NCI-H69 (cell line): ENCODE measurements around the gene TYW1.
"Not testable (repeated sequence)": the region's sequence is repeated elsewhere in the genome, so short reads cannot be mapped to it uniquely, and the experiment has no call there.

Experiments used
- DNase-seq: peaks from one replicate; lab custom pipeline; 2025; lab: John Stamatoyannopoulos, UW

The TYW1 gene, protein sequence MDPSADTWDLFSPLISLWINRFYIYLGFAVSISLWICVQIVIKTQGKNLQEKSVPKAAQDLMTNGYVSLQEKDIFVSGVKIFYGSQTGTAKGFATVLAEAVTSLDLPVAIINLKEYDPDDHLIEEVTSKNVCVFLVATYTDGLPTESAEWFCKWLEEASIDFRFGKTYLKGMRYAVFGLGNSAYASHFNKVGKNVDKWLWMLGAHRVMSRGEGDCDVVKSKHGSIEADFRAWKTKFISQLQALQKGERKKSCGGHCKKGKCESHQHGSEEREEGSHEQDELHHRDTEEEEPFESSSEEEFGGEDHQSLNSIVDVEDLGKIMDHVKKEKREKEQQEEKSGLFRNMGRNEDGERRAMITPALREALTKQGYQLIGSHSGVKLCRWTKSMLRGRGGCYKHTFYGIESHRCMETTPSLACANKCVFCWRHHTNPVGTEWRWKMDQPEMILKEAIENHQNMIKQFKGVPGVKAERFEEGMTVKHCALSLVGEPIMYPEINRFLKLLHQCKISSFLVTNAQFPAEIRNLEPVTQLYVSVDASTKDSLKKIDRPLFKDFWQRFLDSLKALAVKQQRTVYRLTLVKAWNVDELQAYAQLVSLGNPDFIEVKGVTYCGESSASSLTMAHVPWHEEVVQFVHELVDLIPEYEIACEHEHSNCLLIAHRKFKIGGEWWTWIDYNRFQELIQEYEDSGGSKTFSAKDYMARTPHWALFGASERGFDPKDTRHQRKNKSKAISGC

DNA sequence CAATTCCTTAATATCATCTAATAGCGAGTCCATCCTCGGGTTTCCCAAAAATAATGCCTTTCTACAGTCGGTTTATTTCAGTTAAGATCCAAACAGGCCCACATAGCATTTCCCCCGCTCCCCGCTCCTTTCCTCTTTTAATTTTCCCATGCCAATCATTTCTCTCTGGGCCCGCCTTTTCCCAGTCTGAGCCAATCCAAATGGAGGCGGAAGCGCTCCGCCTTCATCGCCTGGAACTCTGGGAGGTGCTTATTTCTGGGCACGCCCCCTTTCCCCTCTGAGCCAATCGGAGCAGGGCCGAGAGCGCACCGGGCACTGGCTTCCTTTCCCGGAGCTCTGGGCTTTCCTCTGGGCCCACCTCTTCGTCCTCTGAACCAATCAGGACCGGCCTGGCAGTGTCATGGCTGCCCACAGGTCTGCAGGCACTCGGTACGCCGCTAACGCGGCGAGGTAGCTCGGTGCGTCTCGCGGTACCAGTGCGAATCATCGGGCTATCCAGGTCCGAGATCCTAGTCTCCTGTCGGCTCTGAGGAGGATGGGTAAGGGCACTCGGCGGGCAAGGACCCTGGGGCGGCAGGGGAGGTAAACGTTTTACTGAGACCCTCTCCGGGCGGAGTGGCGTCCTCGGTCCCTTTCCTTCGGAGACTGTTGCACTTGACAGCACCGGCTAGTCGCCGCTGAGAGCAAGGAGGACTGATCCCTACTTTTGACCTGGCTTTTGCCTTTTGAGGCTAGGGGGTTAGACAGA lies at the start of gene TYW1:
Gene TYW1, plus strand, starts transcription at position 390 of the 748 bp plus-strand sequence. Its CDS starts 146 bp downstream, at position 536.
- DNase-seq, result peak; percentile 99

DNA sequence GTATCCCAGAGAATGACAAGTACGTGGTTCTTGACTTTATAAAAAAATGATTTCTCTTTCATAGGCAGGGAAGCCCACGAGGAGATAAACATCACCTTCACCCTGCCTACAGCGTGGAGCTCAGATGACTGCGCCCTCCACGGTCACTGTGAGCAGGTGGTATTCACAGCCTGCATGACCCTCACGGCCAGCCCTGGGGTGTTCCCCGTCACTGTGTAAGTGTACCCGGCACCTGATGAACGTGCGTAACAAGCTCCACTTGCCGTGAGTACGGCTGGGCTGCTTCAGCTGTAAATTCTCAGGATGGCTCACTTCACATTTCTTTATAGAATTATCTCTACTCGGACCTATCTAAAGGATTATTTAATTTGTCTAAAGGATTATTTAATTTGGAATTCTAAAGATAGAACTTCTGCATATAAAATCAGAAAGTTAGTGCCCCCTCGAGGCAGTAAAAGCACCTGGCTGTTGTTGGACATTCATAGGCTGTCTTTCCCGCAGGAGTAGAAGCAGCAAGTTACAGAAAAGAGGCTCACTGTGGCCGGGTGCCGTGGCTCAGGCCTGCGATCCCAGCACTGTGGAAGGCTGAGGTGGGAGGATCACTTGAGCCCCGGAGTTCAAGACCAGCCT lies 48.0 kb upstream of the TYW1 start:
- no peak for DNase-seq

DNA sequence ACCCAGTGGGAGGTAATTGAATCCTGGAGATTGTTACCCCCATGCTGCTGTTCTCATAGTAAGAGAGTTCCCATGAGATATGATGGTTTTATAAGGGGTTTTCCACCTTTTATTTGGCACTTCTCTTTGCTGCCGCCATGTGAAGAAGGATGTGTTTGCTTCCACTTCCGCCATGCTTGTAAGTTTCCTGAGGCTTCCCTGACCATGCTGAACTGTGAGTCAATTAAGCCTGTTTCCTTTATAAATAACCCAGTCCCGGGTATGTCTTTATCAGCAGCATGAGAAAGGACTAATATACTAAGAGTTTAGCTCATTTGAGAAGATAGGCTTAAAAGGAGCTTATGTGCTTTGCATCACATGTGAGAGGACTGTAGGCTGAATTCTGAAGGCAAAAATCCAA lies 46.3 kb upstream of the TYW1 start:
- no peak for DNase-seq

DNA sequence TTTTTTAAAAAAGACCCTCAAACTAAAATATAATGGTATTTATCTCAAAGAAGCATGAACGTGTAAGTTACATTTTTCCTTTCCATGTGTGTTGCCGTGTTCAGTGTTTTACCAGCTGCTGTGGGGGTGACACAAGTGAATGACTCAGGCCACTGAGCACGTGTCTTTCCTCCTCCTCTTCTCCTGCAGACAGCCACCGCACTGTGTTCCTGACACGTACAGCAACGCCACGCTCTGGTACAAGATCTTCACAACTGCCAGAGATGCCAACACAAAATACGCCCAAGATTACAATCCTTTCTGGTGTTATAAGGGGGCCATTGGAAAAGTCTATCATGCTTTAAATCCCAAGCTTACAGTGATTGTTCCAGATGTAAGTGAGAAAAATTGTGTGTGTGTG lies 45.9 kb upstream of the TYW1 start:
- DNase-seq, result no peak

DNA sequence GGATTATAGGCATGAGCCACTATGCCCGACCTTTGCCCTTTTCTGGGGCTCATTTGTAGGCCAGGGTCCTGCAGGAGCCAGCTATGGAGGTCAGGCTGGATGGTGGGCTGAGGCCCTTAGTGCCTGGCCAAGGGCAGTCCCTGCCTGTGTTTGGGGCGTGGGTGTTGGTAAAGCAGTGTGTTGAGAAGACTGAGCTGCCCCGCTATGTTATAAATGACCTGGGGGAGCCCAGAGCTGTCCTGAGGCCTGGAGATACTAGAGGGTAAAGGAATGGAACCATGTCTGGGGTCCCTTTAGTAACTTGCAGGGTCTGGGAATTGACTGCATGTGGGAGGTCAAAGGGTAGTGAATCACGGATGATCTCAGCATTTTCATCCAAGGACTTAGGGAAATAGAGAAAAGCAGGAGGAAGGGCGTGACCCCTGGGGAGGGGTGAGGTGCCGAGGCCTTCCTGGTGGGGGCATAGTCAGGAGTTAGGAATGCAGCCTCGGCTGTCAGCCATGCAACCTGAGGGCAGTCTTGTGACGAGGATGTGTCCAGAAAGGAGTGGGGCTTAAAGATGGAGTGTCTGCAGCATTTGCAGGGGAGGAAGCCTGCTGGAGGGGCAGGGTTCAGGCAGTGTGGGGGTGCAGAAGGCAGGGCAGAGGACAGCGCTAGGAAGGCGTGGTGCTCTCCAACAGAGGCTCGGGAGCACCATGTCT lies 44.1 kb upstream of the TYW1 start:
- no peak for DNase-seq

DNA sequence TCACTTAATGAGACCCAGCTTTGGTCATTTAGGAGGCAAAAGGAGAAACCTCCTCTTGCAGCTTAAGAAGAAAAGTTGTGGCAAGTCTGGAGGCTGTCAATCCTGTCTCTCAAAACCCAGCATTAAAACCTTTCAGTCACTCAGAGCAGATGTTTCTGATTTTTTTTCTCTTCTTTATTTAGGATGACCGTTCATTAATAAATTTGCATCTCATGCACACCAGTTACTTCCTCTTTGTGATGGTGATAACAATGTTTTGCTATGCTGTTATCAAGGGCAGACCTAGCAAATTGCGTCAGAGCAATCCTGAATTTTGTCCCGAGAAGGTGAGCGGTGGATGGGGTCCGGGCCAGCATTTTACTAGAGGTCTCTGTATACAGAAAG lies 43.6 kb upstream of the TYW1 start:
- no peak for DNase-seq

DNA sequence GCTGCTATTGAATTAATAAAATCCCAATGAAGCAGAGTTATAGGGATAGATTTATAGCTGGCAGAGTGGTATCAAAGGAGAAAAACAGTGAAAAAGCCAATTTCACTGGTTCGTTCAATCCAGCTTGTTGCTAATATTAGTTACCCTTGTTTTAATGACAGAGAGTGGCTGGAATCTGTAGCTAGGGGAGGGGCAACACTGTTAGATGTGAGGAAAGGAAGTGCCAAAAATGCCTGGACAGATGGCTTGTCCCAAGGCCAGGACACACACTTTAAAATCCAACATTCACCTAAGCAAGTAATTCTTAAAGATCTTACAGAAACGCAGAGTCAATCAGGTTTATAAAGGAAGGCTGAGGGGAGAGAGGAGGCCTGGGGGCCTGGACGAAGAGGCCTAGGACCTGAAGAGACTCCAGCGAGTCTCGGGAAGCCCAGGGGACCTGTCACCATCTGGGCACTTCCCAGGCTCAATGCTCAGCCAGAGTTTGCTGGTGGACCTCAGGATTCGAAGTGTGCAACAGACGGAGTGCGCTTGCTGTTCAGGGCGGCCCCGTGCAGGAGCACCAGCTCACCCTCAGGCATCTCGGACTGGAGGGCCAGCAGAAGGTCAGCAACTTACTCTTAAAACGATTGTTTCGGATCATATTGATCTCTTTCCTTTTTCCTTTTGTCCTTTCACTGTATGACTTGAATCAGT lies 38.9 kb upstream of the TYW1 start:
- DNase-seq, result no peak

DNA sequence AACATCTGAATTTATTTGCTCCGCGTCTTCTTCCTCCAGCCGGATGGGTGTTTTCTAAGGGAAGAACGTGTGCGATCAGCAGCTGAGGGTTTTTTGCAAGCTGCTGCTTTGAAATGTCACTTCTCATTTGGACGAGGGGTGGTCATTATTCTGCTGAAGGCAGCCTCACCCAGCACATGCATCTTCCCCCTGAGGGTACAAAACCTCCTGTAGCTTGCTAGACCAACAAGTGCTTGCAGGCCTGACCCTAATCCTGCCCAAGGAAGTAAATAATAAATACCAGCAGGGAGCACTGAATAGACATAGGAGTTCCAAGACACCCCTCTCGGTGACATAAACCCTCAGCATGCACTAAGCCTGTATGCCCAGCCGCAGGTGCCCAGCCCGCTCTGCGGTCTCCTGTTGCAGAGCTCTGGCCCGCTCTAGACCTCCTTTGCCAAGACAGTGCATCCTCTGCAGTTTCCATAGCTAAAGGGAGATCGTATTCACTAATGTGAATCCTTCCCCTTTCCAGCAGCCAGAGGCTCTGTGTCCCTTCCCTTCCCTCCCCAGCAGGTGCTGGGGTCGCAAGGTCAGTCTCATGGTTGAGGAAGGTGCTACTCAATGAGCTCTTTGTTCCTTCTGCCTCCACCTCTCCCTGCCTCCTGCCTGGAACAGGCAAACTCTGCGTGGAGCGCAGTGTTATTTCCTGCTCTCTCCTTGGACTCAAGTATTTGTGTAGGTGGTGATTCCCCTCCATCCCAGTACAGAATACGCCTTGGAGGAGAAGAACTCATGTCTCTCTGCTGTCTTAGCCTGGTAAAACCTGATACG lies 37.9 kb upstream of the TYW1 start:
- DNase-seq, result no peak

DNA sequence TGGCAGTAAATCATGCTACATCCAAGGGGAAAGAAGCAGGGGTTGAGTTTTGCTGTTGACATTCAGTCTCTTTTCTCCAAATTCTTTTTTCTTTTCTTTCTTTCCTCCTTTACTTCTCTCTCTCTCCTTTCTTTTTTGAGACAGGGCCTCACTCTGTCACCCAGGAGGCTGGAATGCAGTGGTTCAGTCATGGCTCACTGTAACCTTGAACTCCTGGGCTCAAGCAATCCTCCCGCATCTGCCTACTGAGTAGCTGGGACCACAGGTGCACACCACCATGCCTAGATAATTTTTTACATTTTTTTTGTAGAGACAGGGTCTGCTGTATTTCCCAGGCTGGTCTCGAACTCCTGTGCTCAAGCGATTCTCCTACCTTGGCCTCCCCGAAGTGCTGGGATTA lies 36.4 kb upstream of the TYW1 start:
- no peak for DNase-seq

DNA sequence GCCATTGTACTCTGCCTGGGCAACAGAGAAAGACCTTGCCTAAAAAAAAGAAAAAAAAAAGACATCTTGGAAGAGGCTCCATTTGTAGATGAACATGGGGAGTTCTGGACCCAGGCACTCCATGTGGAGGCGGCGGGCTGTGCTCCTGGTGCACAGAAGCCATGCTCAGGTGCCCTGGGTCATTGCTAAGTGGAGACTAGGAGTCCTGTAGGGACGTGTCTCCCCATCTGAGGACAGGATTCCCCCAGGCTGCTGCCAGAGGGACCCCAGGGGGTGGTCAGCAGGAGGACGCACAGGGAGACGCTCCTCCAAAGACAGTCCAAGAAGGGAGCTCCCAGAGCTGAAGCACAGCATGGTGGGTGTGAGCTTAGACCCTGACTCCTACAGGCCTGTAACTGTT lies 35.5 kb upstream of the TYW1 start:
- DNase-seq, result no peak

DNA sequence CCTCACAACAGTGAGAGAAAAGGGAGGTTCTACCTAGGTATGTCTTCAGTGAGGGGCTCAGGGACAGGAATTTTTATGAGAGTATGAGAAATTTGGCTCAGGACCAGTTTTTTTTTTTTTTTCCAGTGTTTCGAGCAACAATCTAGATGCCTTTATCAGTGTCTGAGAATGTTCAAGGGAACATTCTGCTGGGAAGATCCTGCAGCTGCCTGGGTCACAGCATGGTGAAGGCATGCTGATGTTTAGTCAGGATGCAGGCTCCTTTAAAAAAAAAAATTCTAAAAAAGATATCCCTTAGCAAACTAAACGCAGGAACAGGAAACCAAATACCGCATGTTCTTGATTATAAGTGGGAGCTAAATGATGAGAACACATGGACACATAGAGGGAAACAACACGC lies 32.2 kb upstream of the TYW1 start:
- DNase-seq, result no peak

DNA sequence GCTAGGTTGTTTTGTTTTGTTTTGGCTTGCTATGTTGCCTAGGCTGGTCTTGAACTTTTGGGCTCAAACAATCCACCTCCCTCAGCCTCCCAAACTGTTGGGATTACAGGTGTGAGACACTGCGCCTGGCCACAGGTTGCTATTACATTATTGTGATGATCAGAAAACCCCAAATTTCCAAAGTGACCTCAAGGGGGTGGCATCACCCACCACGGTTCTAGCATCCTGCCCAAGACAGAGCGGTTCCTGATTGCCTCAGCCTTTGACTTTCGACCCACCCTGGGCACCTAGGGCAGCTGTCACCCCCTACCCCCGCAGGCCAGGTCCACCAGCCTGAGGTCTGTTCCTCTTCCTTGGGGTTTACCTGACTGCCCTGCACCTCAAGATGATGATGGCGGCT lies 29.6 kb upstream of the TYW1 start:
- no peak for DNase-seq

DNA sequence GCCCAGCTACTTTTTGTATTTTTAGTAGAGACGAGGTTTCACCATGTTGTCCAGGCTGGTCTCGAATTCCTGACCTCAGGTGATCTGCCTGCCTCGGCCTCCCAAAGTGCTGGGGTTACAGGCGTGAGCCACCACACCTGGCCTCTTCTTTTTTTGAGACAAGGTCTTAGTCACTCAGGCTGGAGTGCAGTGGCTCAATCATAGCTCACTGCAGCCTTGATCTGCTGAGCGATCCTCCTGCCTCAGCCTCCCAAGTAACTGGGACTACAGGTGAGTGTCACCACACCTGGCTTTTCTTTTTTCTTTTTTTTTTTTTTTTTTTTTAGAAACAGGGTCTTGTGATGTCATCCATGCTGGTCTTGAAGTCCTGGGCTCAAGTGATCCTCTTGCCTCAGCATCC lies 27.6 kb upstream of the TYW1 start:
- not testable (repeated sequence) for DNase-seq

DNA sequence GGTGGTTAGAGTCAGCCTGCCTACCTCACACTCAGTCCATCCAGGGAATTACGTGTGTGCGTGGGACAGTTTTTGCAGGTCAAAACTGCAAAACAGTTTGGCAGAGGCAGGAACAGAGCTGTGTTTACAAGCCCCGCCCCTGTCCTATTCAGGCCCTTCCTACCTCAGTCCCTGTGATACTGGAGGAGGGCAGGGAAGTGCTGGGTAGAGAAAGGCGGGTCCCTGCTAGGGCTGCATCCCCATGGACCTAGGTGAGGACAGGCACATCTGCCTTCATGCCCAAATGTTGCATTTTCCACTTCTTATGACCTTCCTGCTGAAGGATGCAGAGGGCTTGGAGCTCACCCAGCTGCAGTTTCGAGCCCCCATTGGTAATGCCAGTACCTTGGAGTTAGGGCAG lies 26.3 kb upstream of the TYW1 start:
- no peak for DNase-seq

DNA sequence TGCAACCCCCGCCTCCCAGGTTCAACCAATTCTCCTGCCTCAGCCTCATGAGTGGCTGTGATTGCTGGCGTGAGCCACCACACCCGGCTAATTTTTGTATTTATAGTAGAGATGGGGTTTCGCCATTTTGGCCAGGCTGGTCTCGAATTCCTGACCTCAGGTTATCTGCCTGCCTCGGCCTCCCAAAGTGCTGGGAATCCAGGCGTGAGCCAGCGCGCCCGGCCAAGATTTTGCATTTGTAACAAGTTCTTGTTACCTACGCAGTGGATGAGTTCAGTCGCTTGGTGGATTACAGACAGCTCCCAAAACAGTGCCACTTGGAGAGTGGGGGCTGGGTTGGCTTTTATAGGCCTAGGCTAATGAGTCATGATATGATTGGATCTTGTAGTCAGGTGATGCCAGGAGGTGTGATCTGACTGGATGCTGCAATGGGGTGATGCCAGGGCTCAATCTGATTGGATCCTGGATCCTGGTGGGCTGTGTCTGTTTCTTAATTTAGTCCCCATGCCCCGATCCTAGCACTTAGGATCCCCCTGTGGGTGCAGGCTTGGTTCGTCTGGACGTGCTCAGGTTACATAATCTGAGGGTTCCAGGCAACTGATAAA lies 21.5 kb upstream of the TYW1 start:
- no peak for DNase-seq

DNA sequence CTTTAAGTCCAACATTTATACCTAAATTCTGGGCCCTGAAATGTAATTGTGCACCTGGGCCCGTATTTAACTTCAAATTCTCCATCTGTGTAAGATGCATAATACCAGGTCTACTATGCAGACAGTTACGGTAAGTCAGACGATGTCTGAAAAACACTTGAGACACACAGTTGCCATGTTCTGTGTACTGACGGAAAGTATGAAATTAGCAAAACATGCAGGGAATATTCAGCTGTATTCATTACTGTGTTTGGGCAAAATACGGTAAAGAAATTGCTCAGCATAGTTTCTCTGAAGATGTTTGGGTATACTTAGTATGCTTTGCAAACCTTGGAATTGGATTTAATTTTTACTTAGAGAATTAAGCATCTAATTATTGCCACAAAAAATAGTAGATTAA lies 18.3 kb upstream of the TYW1 start:
- DNase-seq, result not testable (repeated sequence)

DNA sequence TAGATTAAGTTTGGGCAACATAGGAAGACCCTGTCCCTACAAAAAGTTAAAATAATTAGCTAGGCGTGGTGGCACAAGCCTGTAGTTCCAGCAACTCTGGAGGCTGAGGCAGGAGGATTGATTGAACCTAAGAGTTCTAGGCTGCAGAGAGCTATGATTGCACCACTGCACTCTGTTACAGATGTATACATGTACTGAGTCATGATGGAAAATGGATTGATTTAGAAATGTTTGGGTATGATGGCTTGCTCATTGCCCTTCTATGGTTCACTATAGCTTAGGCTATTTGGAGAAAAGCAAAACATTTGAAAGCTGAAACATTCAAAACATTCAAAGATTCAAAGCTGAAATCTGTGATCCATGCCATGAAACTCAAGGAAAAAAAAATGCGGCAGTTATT lies 17.6 kb upstream of the TYW1 start:
- not testable (repeated sequence) for DNase-seq

DNA sequence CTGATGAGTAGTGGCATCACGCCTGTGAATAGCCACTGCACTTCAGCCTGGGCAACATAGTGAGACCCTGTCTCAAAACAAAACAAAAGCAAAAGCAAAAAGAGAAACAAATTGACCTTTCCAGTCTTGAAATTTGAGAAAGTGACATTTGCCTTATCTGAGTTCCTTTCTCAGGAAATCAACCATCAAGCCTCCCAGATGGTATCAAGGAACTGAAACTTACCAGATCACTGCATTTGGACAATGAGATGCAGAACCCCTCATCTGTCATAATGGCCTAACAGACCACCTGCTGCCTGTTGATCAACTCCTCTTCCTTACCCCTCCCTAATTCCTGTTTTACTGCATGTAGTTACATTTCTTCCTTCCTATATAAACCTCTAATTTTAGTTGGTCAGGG lies 16.3 kb upstream of the TYW1 start:
- DNase-seq, result not testable (repeated sequence)

DNA sequence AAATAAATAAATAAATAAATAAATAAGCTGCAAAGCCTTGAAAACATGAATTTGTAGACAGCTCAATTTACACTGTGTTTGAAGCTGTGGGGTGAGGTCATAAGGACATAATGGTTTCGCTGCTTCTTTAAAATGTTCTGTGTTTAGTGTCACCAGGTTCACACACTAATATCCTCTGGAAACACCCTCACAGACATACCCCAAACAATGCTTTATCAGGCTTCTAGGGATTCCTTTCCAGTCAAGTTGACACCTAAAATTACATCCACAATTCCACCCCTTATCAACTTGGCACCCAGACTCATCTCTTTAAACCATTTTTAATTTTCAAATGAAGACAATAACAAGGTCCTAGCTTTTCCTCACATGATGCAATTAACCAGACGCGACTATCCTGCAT lies 7.1 kb upstream of the TYW1 start:
- not testable (repeated sequence) for DNase-seq

DNA sequence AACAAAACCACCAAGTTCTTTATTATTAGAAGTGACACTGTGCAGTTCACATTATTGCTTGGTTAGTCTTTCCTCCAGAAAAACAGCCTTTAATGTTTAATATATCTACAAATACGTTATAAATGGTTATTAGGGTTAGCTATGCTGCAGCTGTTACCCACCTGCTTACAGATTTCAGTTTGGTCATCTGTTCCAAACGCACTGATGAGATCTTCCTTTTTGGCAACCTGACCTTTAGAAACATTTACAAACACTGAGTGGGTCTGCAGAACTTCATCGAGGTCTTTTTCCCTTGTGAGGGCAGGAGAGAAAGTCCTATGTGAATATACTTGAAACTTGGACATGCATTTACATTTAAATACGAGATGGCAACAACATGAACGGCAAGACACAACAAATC lies 2.6 kb upstream of the TYW1 start:
- DNase-seq, result not testable (repeated sequence)
